Posterior vena cava (tissue), 2 donors: ENCODE measurements around the gene CAP2. TPM values are rescaled to one million over a fixed set of nuclear protein-coding genes. Genes with fewer than 3 reads are reported as not detected.

Source experiments
- DNase-seq: peaks from one replicate; pipeline ENCODE4 v3.0.0-alpha.2; 2020; ENCODE audit warnings: low spot score
- intact Hi-C, 2 donors: fragments of 100-400 bp; cut with DNase I; formaldehyde crosslinking; loops; one replicate each; pipeline versions ENCODE4 v1.14.1 to v1.14.2; 2022 to 2023
- total RNA-seq, 2 donors: library from RNA; stranded (reverse); fragmentation: NEBNext Ultra II Directional; extraction: Animal tissue kit (Norgen Biotek cat#: 25700); gene quantifications; one replicate each; pipeline ENCODE4 v1.2.1, GENCODE V29; 2021
- donor health status: DM: yes; HTN: yes; CAD: no.
- donor health status: DM: yes; HTN: yes; CAD: no.

The CAP2 gene
- total RNA-seq, 2 donors from 2014 or later = 30.2 to 35.6 TPM

DNA sequence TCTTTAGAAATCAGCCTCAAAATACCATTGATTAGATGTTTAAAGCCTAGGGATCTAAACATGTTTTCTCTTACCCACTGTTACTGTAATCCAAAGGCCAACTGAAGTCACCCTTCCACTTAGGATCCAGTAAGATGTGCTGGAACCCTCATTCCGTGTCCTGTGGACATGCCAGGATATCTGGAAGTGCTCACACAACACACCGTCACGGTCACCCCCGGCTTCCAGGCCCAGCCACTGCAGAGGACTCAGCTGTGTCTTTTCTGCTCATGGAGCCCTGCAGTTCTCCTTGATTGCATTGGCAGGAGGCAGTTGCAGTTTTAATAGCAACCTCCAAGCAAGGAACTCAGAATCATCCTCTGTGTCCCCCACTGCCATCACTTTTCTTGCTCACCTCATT lies 93.3 kb downstream of the CAP2 start:
- DNase-seq = no peak
- intact Hi-C loops = no loop called here

GRCh38 chr6:17490724-17491123 lies 97.3 kb downstream of the CAP2 start:
- intact Hi-C loops = no loop called here
- DNase-seq = no peak

GRCh38 chr6:17491416-17492142 lies 98.2 kb downstream of the CAP2 start:
- intact Hi-C loops = no loop called here
- DNase-seq = no peak

GRCh38 chr6:17492350-17492749 lies 99.0 kb downstream of the CAP2 start:
- intact Hi-C loops = no loop called here
- no peak for DNase-seq

GRCh38 chr6:17493286-17493685 lies 99.9 kb downstream of the CAP2 start:
- intact Hi-C loops = no loop called here

GRCh38 chr6:17494177-17494576 lies 100.8 kb downstream of the CAP2 start:
- intact Hi-C loops = no loop called here
- DNase-seq = no peak

More at GRCh38 chr6:17493286-17493685, 99.9 kb downstream of the CAP2 start:
- no peak for DNase-seq

DNA sequence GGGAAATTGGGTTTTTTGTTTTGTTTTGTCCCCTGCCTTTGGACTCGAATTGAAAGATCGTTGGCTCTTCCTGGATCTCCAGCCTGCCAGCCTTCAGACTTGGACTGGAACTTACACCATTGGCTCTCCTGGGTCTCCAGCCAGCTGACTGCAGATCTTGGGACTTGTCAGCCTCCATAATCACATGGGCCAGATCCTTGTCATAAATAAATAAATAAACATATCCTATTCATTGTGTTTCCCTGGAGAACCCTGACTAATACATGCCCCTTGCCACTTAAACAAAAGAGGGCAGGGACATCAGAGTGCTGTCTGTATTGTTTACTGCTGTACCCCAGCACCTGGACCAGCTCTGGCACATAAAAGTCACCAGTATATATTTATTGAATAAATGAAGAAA lies 101.5 kb downstream of the CAP2 start:
- DNase-seq = no peak
- intact Hi-C loops = no loop called here

GRCh38 chr6:17497535-17498095 lies 104.2 kb downstream of the CAP2 start:
- intact Hi-C loops = no loop called here

DNA sequence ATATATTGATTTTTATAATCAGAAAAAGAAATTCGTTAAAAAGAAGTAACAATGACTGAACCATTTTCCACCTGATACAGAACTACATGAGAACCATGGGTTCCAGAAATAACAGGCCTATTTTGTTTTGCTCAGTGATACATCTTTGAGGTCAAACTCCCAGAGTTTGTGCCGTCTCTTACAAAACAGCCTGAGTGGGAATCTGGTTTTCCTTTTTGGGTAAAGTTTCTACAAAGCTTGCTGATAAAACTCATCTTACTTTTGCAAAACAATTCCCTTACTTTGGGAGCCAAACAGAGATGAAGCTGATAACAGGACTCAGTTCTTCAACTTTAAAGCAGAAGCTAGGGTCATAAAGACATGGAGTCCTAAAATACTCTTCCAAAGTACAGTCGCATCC lies 108.0 kb downstream of the CAP2 start:
- no peak for DNase-seq
- intact Hi-C loops = no loop called here

More at GRCh38 chr6:17497535-17498095, 104.2 kb downstream of the CAP2 start:
- no peak for DNase-seq

- intact Hi-C loops = no loop called here
- no peak for DNase-seq
Observed at GRCh38 chr6:17501982-17502704, 108.7 kb downstream of the CAP2 start.

DNA sequence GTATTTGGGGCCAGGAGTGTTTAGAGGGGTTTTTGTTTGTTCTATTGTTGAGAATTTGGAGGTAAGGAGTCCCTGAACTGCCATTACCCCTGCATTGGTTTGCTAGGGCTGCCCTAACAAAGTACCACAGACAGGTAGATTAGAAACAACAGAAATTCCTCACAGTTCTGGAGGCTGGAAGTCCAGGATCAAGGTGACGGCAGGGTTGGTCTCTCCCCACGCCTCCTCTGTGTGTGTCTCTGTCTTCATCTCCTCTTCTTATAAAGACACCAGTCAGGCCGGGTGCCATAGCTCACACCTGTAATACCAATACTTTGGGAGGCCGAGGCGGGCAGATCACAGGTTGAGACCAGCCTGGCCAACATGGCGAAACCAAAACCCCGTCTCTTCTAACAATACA lies 109.7 kb downstream of the CAP2 start:
- intact Hi-C loops = no loop called here
- DNase-seq = no peak

DNA sequence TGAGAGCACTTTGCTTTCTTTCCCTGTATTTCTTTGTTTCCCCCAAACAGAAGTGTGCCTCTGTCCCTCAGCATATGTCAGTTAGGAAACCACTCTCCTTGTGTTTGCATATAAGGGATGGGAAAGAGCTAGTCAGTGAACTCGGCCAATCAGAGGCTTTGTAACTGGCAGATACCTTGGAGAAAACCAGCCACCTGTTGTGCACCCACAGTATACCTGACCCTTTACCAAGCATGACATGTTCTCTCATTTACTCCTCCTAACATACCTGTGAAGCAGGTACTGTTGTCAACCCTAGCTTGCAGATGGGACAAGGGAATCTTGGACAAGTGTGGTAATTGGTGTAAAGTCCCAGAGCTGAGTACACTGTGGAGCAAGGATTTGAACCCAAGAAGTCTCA lies 110.6 kb downstream of the CAP2 start:
- no peak for DNase-seq
- intact Hi-C loops = no loop called here

- DNase-seq = no peak
- intact Hi-C loops = no loop called here
Observed at GRCh38 chr6:17505062-17505476, 111.7 kb downstream of the CAP2 start.

- DNase-seq = no peak
- intact Hi-C loops = no loop called here
Observed at GRCh38 chr6:17505767-17506280, 112.4 kb downstream of the CAP2 start.

- intact Hi-C loops = no loop called here
Observed at GRCh38 chr6:17506531-17506930, 113.1 kb downstream of the CAP2 start.

GRCh38 chr6:17506962-17507361 lies 113.6 kb downstream of the CAP2 start:
- intact Hi-C loops = no loop called here
- no peak for DNase-seq

More at GRCh38 chr6:17506531-17506930, 113.1 kb downstream of the CAP2 start:
- no peak for DNase-seq

DNA sequence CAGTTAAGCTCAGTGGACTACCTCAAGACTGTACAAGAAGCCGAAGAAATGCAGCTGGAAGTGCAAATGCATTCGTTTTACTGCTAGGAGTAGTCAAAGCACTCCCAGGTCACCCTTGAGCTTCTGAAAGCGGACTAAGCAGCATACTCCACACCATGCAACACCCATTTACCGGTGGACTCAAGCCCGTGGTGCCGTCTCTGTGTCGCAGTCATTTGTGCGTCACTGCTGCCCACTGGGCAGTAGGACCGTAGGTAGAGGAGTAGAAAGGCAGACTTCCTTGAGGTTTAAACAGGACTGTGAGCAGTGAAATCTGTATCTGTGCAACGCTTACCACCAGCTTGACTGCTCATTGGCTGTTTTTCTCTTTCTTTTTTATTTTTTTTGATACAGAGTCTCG lies 117.7 kb downstream of the CAP2 start:
- no peak for DNase-seq
- intact Hi-C loops = no loop called here

DNA sequence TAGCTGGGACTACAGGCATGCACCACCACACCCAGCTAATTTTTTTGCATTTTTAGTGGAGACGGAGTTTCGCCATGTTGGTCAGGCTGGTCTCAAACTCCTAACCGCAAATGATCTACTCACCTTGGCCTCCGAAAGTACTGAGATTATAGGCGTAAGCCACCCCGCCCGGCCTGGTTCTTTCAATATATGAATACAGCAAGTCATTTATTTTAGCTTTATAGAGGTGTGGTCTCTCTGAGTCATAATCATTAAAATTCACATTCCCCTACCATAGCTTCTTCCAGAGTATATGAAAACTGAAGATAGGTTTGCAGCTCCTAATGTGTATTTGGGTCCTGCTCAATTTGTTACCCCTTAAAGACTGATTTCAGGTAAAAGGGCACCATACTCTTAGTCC lies 118.2 kb downstream of the CAP2 start:
- intact Hi-C loops = no loop called here
- DNase-seq = no peak

GRCh38 chr6:17519120-17519519 lies 125.7 kb downstream of the CAP2 start:
- no peak for DNase-seq
- intact Hi-C loops = no loop called here

DNA sequence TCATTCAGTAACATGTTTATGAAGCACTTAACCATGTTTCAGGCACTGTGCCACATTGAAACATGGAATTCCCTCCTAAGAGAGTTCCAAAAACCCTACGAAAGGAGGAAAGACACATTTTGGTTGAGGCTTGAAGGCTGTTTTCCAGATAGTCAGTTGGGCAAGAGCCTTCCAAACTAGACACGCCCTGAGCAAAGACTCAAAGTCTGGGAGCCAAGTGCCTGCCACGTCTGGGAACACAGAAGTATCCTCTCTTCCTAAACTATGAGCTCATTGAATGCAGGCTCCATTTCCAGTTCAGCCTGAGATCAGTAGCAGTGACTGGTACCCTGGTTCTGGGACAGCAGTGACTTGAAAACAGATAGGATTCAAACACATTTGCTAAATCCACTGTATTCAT lies 132.2 kb downstream of the CAP2 start:
- intact Hi-C loops = loop anchor here in 1 of 2 donors (1.0 to 5.0 kb wide), 2 partner anchors 43 to 713 kb away; no protein-coding TSS in a partner anchor

More for the DNA sequence above, 132.2 kb downstream of the CAP2 start:
- no peak for DNase-seq
